ENCODE results near the gene SYT12. TPM values are rescaled to one million over a fixed set of nuclear protein-coding genes. Genes with fewer than 3 reads are reported as not detected.

The SYT12 gene, protein sequence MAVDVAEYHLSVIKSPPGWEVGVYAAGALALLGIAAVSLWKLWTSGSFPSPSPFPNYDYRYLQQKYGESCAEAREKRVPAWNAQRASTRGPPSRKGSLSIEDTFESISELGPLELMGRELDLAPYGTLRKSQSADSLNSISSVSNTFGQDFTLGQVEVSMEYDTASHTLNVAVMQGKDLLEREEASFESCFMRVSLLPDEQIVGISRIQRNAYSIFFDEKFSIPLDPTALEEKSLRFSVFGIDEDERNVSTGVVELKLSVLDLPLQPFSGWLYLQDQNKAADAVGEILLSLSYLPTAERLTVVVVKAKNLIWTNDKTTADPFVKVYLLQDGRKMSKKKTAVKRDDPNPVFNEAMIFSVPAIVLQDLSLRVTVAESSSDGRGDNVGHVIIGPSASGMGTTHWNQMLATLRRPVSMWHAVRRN
- total RNA-seq, result not detected in 2 replicates

DNA sequence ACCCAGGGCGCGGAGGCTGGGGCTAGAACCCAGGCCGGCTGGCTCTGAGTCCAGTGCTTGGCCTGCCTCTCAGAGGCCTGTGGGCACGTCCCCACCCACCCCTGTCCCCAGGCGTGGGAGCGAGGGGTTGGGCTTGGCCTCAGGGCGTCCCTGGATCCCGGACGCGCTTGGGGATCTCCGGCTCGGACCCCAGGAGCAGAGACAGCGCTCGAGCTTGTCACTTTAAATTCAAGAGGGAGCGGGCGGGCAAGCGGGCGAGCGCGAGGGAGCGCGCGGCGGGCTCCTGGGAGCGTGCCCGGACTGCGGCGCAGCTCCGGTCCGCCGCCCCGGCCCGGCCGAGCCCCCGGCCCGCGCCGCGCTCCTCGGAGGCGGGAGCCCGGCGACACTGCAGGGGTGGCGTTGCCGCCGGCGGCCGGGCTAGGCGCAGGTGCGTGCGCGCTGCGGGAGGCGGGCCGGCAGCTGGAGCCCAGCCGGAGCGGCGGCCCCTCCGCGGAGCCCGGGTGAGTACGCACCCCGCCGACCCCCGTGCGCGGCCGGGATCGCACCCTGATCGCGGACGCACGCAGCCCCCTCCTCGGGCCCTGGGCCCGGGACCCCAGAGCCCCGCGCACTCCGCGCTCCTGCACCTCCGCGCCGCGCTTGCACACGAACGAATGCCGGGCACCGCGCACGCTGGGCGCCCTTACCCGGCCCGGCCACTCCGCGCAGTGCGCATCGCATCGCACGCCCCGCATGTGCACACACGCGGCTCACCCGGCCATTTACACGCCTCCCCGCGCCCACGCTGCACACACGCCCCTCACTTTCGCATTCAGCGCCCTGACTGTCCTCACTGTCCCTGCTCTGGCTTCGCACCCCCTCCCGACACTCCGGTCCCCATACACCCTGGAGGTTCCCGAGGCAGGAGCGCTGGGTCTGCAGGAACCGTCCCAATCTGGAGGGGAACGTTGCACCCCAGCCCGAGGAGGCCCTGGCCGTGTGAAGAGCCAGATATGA, at the start of gene SYT12:
TSS of gene SYT12 (plus strand) at position 174 of the 996 bp plus-strand sequence. CDS start 7,011 bp downstream, outside the sequence.

DNA sequence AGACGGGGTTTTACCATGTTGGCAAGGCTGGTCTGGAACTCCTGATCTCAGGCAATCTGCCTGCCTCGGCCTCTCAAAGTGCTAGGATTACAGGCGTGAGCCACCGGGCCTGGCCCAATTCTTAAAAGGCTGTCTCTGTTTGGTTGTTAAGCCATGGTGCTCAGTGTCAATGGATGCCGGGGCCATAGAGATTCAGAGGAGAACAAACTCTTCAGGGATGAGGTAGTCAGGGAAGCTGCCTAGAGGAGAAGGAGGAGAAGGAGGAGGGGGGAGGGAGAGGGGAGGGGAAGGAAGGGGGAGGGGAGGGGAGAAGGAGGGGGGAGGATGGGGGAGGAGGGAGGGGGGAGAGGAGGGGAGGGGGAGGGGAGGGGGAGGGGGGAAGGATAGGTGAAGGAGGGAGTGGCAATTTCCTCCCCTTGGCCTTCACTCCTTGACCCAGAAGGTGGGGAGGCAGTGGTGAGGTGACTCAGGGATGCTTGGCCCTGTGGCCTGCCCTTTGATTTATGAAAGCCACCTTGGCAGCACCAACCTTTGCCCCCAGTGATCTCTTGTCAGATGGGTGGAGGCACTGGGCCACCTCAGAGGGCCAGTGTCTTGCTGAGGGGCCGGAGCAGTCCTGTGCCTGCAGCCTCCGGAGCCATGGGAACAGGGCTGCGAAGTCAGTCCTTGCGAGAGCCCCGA, 48.1 kb upstream of the SYT12 start, which contains the start of gene C11orf86:
TSS of gene C11orf86 (plus strand) at position 581 of the 681 bp plus-strand sequence. CDS start at position 640, 59 bp downstream.

DNA sequence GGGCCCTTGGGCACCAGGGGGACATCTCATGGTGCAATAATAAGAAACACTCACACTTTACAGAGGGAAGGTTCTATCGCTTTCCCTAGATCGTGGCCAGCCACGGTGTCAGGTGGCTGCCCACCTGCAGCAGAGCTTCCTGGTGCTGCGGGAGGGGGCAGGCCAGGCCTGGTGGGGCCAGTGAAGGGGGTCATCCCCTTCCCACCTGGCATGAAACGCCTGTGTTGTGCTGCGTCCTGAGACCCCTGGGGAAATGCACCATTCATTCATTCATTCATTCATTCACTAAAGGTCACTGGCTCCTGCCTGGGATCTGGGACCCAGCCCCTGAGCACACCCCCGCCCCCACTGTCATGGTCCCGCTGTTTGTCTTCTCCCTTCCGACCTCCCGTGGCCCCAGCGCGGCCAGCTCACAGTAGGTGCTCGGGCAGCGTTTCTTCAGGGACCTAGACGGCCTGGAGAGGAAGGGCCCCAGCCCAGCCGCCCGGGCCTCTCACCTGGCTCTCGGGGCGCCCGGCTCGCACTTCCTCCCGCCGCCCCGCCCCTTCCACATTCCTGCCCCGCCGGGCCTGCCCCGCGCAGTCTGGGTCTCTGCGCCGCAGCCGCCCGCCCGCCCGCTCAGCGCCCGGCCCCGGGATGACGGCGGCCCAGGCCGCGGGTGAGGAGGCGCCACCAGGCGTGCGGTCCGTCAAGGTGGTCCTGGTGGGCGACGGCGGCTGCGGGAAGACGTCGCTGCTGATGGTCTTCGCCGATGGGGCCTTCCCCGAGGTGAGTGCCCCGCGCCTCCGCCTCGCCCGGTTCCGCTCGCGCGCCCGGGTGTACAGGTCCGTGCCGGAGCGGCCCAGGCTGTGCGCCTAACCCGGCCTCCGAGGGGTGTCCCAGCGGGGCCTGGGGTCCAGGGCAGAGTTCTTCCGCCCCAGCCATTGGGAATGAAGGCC, 33.6 kb downstream of the SYT12 start, which contains the start of gene RHOD:
TSS of gene RHOD (plus strand) at position 581 of the 938 bp plus-strand sequence. CDS start at position 637, 56 bp downstream.

Other genes starting within 250 kb of the SYT12 start
- 20.3 and 22.9 TPM in 2 replicates for gene RCE1, start 179.7 kb upstream of the SYT12 start, total RNA-seq
- 33.6 and 34.3 TPM in 2 replicates for gene LRFN4, start 166.1 kb upstream of the SYT12 start, total RNA-seq
- gene PC, start 64.8 kb upstream of the SYT12 start, total RNA-seq, result 5.9 and 7.9 TPM in 2 replicates
- not detected in 2 replicates for gene C11orf86, start 47.8 kb upstream of the SYT12 start, total RNA-seq
- gene RHOD, start 33.7 kb downstream of the SYT12 start, total RNA-seq, result 13.4 and 13.9 TPM in 2 replicates
- 60.1 and 61.1 TPM in 2 replicates for gene KDM2A, start 96.1 kb downstream of the SYT12 start, total RNA-seq
- 40.5 and 46.1 TPM in 2 replicates for gene GRK2, start 243.3 kb downstream of the SYT12 start, total RNA-seq